Measurements from ENCODE around the gene COPS4. TPM values are rescaled to one million over a fixed set of nuclear protein-coding genes. Genes with fewer than 3 reads are reported as not detected.
"Not testable (repeated sequence)": the region's sequence is repeated elsewhere in the genome, so short reads cannot be mapped to it uniquely, and the experiment has no call there.

COPS4 gene
- total RNA-seq, 1 experiment from 2014 or later: 28.6 TPM

DNA sequence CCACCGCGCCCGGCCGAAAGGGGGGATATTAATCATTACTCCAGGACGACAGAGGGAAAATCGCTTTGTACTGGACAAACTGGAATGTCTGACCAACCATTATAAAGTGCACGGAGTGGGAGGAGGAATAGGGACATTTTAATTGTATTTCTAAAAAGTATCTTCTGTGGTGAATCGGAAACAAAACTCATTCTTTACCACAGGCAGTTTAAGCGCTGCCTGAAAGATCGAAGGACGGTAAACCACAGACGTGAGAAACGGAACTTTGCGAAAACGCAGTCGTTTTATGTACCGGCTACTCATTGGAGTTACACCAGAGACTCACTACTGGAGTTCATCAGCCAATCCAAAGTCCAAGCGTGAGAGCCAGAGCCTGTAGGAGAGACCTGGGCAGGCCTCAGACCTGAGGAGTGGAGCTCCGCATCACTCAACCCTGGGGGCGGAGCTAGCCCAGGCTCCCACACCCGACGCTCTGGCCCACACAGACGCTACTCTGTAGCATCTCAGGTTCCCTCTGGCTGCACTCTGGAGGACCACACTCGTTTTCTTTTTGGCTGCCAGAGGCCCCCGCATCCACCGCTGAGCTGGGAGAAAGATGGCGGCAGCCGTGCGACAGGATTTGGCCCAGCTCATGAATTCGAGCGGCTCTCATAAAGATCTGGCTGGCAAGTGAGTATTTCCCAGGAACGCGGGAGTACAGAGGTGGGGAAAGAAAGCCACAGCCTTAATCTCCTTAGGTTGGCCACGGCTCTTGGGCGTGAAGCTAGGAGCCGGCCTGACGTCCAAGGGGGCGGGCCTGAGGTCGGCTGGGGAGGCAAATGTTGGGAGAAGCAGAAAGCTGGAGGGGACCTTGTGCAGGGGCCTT is at the start of gene COPS4 (continued):
- no peak for TF ChIP-seq ZNF274 (IDR thresholded peaks at IDR 0.05; ENCODE audit: low read depth, low read length)
- 0 out of 2 replicates have a peak, but pooled peaks have one; percentile 23 for TF ChIP-seq RAD21 (IDR thresholded peaks at IDR 0.05; ENCODE audit: low read depth)
- TF ChIP-seq POLR2A (IDR thresholded peaks at IDR 0.05; ENCODE audit: borderline replicate concordance, extremely low read depth, insufficient read depth, insufficient read length): peak; percentile 72
- TF ChIP-seq CBX3 (IDR thresholded peaks at IDR 0.05; ENCODE audit: low read depth): peak; percentile 98

DNA sequence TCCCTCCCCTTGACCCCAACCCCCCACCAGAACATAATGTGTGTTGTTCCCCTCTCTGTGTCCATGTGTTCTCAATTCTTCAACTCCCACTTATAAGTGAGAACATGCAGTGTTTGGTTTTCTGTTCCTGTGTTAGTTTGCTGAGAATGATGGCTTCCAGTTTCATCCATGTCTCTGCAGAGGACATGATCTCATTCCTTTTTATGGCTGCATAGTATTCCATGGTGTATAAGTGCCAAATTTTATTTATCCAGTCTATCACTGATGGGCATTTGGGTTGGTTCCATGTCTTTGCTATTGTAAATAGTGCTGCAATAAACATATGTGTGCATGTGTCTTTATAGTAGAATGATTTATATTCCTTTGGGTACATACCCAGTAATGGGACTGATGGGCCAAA is 47.5 kb upstream of the COPS4 start:
- RAD21 ChIA-PET (ENCODE audit: low non-redundant PET in 1 of 2, low total read pairs in 2 of 2, uncharacterized antibody in 2 of 2, unreplicated experiment in 2 of 2); H3K4me2 ChIP-seq (ENCODE audit: low read length); BruUV-seq (replicated peaks); H4K20me1 ChIP-seq (ENCODE audit: insufficient read depth); H3K9ac ChIP-seq (ENCODE audit: low read length); H3K9me2 ChIP-seq (ENCODE audit: insufficient read depth); CTCF ChIA-PET; H3K36me3 ChIP-seq (ENCODE audit: control insufficient read depth in 1 of 2, insufficient read depth in 2 of 2, low read length in 2 of 2); H2AFZ ChIP-seq (ENCODE audit: low read depth, low read length, poor library complexity, severe bottlenecking); H3K4me1 ChIP-seq (ENCODE audit: control insufficient read depth in 1 of 2, insufficient read depth in 2 of 2, low read length in 2 of 2); POLR2A ChIA-PET; H3K9me3 ChIP-seq (ENCODE audit: control insufficient read depth in 1 of 2, insufficient read depth in 1 of 2, low read depth in 1 of 2, low read length in 2 of 2); H3K27me3 ChIP-seq (ENCODE audit: insufficient read depth, low read length); H3K27ac ChIP-seq (ENCODE audit: low read depth, low read length); ATAC-seq; H3K4me3 ChIP-seq (replicated peaks in 1 of 2; ENCODE audit: low read depth in 1 of 2, low read length in 2 of 2); intact Hi-C loops (cut with micrococcal nuclease); DNase-seq (ENCODE audit: low read depth, low spot score): not testable (repeated sequence)
- peaks cover 62% of the 10 kb centered on the region for H3K79me2 ChIP-seq (ENCODE audit: insufficient read depth, low read length)

DNA sequence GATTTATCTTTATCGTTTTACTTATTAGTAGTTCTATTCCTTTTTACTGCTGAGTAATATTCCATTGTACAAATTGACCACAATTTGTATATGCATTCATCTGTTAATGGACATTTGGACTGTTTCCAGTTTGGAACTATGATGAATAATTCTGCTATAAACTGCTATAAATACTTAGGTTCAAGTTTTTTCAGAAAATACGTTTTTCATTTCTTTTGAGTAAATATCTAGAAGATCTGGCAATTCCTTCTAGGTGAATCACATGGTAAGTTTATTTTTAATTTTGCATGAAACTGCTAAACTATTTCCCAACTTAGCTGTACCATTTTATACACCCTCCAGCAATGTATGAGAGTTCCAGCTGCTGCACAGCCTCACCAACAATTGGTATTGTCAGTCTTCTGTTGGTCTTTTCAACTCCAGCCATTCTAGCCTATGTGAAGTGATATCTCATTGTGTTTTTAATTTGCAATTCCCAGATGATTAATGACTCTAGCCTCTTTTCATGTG is 46.6 kb upstream of the COPS4 start:
- POLR2A ChIA-PET: no interaction called here
- Histone ChIP-seq H3K4me3 (replicated peaks in 1 of 2; ENCODE audit: low read depth in 1 of 2, low read length in 2 of 2) (no peak overlapping the region), H3K79me2 (ENCODE audit: insufficient read depth, low read length) (peaks cover 63% of the 10 kb centered on the region), H3K9me3 (ENCODE audit: control insufficient read depth in 1 of 2, insufficient read depth in 1 of 2, low read depth in 1 of 2, low read length in 2 of 2) (no peaks in the 10 kb centered on the region), H2AFZ (ENCODE audit: low read depth, low read length, poor library complexity, severe bottlenecking) (no peak overlapping the region), H3K4me2 (ENCODE audit: low read length) (no peak overlapping the region), H3K27ac (ENCODE audit: low read depth, low read length) (no peak overlapping the region), H3K4me1 (ENCODE audit: control insufficient read depth in 1 of 2, insufficient read depth in 2 of 2, low read length in 2 of 2) (peaks cover 3 to 8% of the 10 kb centered on the region in 2 experiments; a peak in 1 of 4 replicates), H3K27me3 (ENCODE audit: insufficient read depth, low read length) (no peaks in the 10 kb centered on the region), H3K36me3 (ENCODE audit: control insufficient read depth in 1 of 2, insufficient read depth in 2 of 2, low read length in 2 of 2) (0 out of 4 replicates have a peak, but pooled peaks cover 0 to 4% of the 10 kb centered on the region in 2 experiments), H4K20me1 (ENCODE audit: insufficient read depth) (no peaks in the 10 kb centered on the region), H3K9me2 (ENCODE audit: insufficient read depth) (no peaks in the 10 kb centered on the region), H3K9ac (ENCODE audit: low read length) (no peak overlapping the region)
- CTCF ChIA-PET: no interaction called here
- DNase-seq (ENCODE audit: low read depth, low spot score) (no peak), ATAC-seq (no peak)
- BruUV-seq (replicated peaks): no TSS peak
- TF ChIP-seq EZH2phosphoT487 (IDR thresholded peaks at IDR 0.05; ENCODE audit: borderline replicate concordance) (no peak), CBX3 (IDR thresholded peaks at IDR 0.05; ENCODE audit: low read depth) (no peak), EZH2 (IDR thresholded peaks at IDR 0.05) (no peak), ELF1 (IDR thresholded peaks at IDR 0.05; ENCODE audit: borderline replicate concordance, low read depth) (no peak), SIN3A (IDR thresholded peaks at IDR 0.05; ENCODE audit: low read depth) (no peak), CEBPB (IDR thresholded peaks at IDR 0.05; ENCODE audit: low read depth) (no peak)
- TF ChIP-seq, protein P1, sequence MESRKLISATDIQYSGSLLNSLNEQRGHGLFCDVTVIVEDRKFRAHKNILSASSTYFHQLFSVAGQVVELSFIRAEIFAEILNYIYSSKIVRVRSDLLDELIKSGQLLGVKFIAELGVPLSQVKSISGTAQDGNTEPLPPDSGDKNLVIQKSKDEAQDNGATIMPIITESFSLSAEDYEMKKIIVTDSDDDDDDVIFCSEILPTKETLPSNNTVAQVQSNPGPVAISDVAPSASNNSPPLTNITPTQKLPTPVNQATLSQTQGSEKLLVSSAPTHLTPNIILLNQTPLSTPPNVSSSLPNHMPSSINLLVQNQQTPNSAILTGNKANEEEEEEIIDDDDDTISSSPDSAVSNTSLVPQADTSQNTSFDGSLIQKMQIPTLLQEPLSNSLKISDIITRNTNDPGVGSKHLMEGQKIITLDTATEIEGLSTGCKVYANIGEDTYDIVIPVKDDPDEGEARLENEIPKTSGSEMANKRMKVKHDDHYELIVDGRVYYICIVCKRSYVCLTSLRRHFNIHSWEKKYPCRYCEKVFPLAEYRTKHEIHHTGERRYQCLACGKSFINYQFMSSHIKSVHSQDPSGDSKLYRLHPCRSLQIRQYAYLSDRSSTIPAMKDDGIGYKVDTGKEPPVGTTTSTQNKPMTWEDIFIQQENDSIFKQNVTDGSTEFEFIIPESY (IDR thresholded peaks at IDR 0.05; ENCODE audit: extremely low read depth, insufficient replicate concordance, low read length): no peak
- intact Hi-C loops (cut with micrococcal nuclease): no loop called here
- RAD21 ChIA-PET (ENCODE audit: low non-redundant PET in 1 of 2, low total read pairs in 2 of 2, uncharacterized antibody in 2 of 2, unreplicated experiment in 2 of 2): no interaction called here
